ENCODE results near the gene SLC29A4.
"Not testable (repeated sequence)": the region's sequence is repeated elsewhere in the genome, so short reads cannot be mapped to it uniquely, and the experiment has no call there.

Gene SLC29A4

GRCh38 chr7:5282543-5283316 is at the start of gene SLC29A4:
TSS of gene SLC29A4 (plus strand) at chr7:5282943. CDS start at chr7:5287817, 4,874 bp downstream.
- DNase-seq (ENCODE audit: low read depth), result no peak

- DNase-seq (ENCODE audit: low read depth), result no peak
Measured at GRCh38 chr7:5234852-5235831, 47.6 kb upstream of the SLC29A4 start.

GRCh38 chr7:5237286-5237685 is 45.5 kb upstream of the SLC29A4 start:
- DNase-seq (ENCODE audit: low read depth), result peak; percentile 22

GRCh38 chr7:5238500-5238899 is 44.2 kb upstream of the SLC29A4 start:
- DNase-seq (ENCODE audit: low read depth), result no peak

GRCh38 chr7:5243261-5243660 is 39.5 kb upstream of the SLC29A4 start:
- DNase-seq (ENCODE audit: low read depth), result no peak

GRCh38 chr7:5248201-5248885 is 34.4 kb upstream of the SLC29A4 start:
- DNase-seq (ENCODE audit: low read depth), result no peak

GRCh38 chr7:5250787-5251186 is 32.0 kb upstream of the SLC29A4 start:
- not testable (repeated sequence) for DNase-seq (ENCODE audit: low read depth)

GRCh38 chr7:5253529-5253928 is 29.2 kb upstream of the SLC29A4 start:
- DNase-seq (ENCODE audit: low read depth), result not testable (repeated sequence)

GRCh38 chr7:5254371-5254770 is 28.4 kb upstream of the SLC29A4 start:
- not testable (repeated sequence) for DNase-seq (ENCODE audit: low read depth)

GRCh38 chr7:5255832-5256231 is 26.9 kb upstream of the SLC29A4 start:
- DNase-seq (ENCODE audit: low read depth), result no peak

- not testable (repeated sequence) for DNase-seq (ENCODE audit: low read depth)
Measured at GRCh38 chr7:5260530-5261068, 22.1 kb upstream of the SLC29A4 start.

- not testable (repeated sequence) for DNase-seq (ENCODE audit: low read depth)
Measured at GRCh38 chr7:5263066-5263465, 19.7 kb upstream of the SLC29A4 start.

GRCh38 chr7:5265320-5266190 is 17.2 kb upstream of the SLC29A4 start:
- DNase-seq (ENCODE audit: low read depth), result no peak

GRCh38 chr7:5266191-5267028 is 16.3 kb upstream of the SLC29A4 start:
- no peak for DNase-seq (ENCODE audit: low read depth)

- DNase-seq (ENCODE audit: low read depth), result not testable (repeated sequence)
Measured at GRCh38 chr7:5267829-5268228, 14.9 kb upstream of the SLC29A4 start.

GRCh38 chr7:5269992-5270657 is 12.6 kb upstream of the SLC29A4 start:
- DNase-seq (ENCODE audit: low read depth), result not testable (repeated sequence)

- no peak for DNase-seq (ENCODE audit: low read depth)
Measured at GRCh38 chr7:5270788-5271187, 12.0 kb upstream of the SLC29A4 start.

- DNase-seq (ENCODE audit: low read depth), result not testable (repeated sequence)
Measured at GRCh38 chr7:5273831-5274405, 8.8 kb upstream of the SLC29A4 start.

- DNase-seq (ENCODE audit: low read depth), result no peak
Measured at GRCh38 chr7:5274441-5274840, 8.3 kb upstream of the SLC29A4 start.

All from GM04503 (cell line).